ENCODE measurements around the gene DAAM1.

DNA sequence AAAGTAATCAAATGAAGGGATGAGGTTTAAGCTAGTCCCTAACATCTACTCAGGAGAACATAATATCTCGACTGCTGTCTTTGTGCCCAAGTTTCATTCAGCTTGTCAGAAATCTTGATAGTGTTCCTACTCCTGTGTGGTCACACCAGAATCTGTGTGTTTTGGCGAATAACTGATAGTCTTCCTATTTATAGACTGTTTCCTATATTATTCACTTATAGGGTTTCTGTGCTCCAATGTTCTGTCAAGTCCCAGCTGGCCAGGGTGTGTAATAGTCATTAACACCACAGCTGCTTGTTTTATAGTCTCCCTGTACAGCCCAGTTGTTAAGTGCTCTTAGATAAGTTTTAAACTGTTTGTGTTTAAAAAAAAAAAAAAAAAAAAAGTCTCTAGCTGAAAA is 230.8 kb downstream of the DAAM1 start:
- TF ChIP-seq CTCF (IDR thresholded peaks at IDR 0.05) (no peak), POLR2A (IDR thresholded peaks at IDR 0.05) (no peak), POLR2AphosphoS5 (IDR thresholded peaks at IDR 0.05) (no peak)

Data from breast epithelium (tissue), 3 donors.